Smooth muscle cell (in vitro differentiated cells): ENCODE measurements around the gene SEMA3C. TPM values are rescaled to one million over a fixed set of nuclear protein-coding genes. Genes with fewer than 3 reads are reported as not detected.
A peak's percentile ranks its signal among the peaks of the same experiment; 100 is the strongest.

Source experiments
- DNase-seq: peaks from one replicate; lab custom pipeline; 2025; ENCODE audit not compliant: unreplicated experiment; lab: John Stamatoyannopoulos, UW
- H2AFZ ChIP-seq: fragments of 200-600 bp; sonication (generic); 2 replicates; pipeline ENCODE4 v1.6.0; 2016; ENCODE audit warnings: antibody characterized with exemption, low read depth, mild to moderate bottlenecking
- H3F3A ChIP-seq: fragments of 200-600 bp; sonication (generic); 2 replicates; pipeline ENCODE4 v1.6.0; 2017; ENCODE audit warnings: antibody characterized with exemption, low read depth
- H3K27ac ChIP-seq: fragments of 200-600 bp; sonication (generic); 2 replicates; pipeline ENCODE4 v1.5.1; 2016; ENCODE audit warnings: low read depth, mild to moderate bottlenecking
- H3K27me3 ChIP-seq: fragments of 200-600 bp; sonication (generic); 2 replicates; pipeline ENCODE4 v1.6.1; 2016; ENCODE audit warnings: low read depth, mild to moderate bottlenecking
- H3K36me3 ChIP-seq: fragments of 200-600 bp; sonication (generic); 2 replicates; pipeline ENCODE4 v1.5.1; 2016; ENCODE audit warnings: low read depth
- H3K4me1 ChIP-seq: fragments of 200-600 bp; sonication (generic); 2 replicates; pipeline ENCODE4 v1.5.1; 2016; ENCODE audit warnings: low read depth
- H3K4me2 ChIP-seq: fragments of 200-600 bp; sonication (generic); 2 replicates; pipeline ENCODE4 v1.6.0; 2016; ENCODE audit warnings: mild to moderate bottlenecking
- H3K4me3 ChIP-seq: fragments of 200-600 bp; sonication (generic); 2 replicates; pipeline ENCODE4 v1.5.1; 2016; ENCODE audit warnings: mild to moderate bottlenecking
- H3K79me2 ChIP-seq: fragments of 200-600 bp; sonication (generic); 2 replicates; pipeline ENCODE4 v1.6.0; 2016; ENCODE audit warnings: low read depth, mild to moderate bottlenecking
- H3K9ac ChIP-seq: fragments of 200-600 bp; sonication (generic); 2 replicates; pipeline ENCODE4 v1.6.0; 2016; ENCODE audit warnings: low read depth
- H3K9me3 ChIP-seq: fragments of 200-600 bp; sonication (generic); replicated peaks from 2 replicates; pipeline ENCODE4 v1.5.1; 2016; ENCODE audit warnings: low read depth
- H4K20me1 ChIP-seq: fragments of 200-600 bp; sonication (generic); 2 replicates; pipeline ENCODE4 v1.6.0; 2016; ENCODE audit warnings: low read depth
- WGBS: methylation state at CpG from one replicate; pipeline ENCODE4 v1.1.7; 2016; ENCODE audit warnings: low lambda C conversion rate; 5-methylcytosine and 5-hydroxymethylcytosine counted together
- polyA plus RNA-seq: library from polyadenylated mRNA; unstranded; fragments of >200 nt; fragmentation: Nextera tagmentation; extraction: Ambion mirVana; gene quantifications from 2 replicates; pipeline ENCODE4 v1.2.1, GENCODE V29; 2016
- total RNA-seq: library from RNA; depleted of rRNA; stranded (reverse); fragments of >200 nt; gene quantifications from 2 replicates; pipeline ENCODE4 v1.2.3, GENCODE V29; 2014
- TF ChIP-seq, protein P1 (sequence below): fragments of 200-600 bp; sonication (generic); IDR thresholded peaks from 2 replicates; pipeline ENCODE4 v1.5.1; 2017; ENCODE audit warnings: borderline replicate concordance, mild to moderate bottlenecking, antibody characterized with exemption; ENCODE audit not compliant: insufficient read depth, poor library complexity, severe bottlenecking

SEMA3C gene
- total and polyA plus RNA-seq, 2 experiments from 2014 or later = 20.6 to 295 TPM

DNA sequence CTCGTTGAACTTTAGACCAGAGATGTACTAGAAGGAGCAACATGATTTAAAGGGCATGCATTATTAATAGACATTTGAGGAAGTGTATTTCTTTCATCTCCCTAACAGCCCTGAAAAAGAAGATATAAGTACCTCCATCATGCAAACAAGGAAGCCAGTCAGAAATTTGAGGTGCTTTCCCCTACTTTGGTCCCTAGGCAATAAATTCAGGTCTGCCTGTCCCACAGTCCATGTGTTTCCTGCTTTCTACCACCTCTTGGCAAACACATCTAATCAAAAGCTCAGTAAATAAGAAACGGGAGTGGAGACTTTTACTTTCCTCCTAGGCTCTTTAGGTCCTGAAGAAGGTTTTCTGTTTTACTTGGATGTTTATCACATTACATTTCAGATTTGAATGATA is 5.2 kb upstream of the SEMA3C start:
- Histone ChIP-seq H3K9ac (no peak overlapping the region), H3K4me2 (no peak overlapping the region), H3K36me3 (no peaks in the 10 kb centered on the region), H3K27ac (peak overlapping the region; percentile 68), H3K27me3 (no peaks in the 10 kb centered on the region), H3K79me2 (no peaks in the 10 kb centered on the region), H4K20me1 (no peaks in the 10 kb centered on the region), H3K9me3 (no peaks in the 10 kb centered on the region), H3F3A (no peaks in the 10 kb centered on the region), H2AFZ (no peak overlapping the region), H3K4me1 (peaks cover 2% of the 10 kb centered on the region), H3K4me3 (no peak overlapping the region)
- 86% methylated on average over 2 of the region's 2 CpGs for WGBS
- TF ChIP-seq, protein P1, sequence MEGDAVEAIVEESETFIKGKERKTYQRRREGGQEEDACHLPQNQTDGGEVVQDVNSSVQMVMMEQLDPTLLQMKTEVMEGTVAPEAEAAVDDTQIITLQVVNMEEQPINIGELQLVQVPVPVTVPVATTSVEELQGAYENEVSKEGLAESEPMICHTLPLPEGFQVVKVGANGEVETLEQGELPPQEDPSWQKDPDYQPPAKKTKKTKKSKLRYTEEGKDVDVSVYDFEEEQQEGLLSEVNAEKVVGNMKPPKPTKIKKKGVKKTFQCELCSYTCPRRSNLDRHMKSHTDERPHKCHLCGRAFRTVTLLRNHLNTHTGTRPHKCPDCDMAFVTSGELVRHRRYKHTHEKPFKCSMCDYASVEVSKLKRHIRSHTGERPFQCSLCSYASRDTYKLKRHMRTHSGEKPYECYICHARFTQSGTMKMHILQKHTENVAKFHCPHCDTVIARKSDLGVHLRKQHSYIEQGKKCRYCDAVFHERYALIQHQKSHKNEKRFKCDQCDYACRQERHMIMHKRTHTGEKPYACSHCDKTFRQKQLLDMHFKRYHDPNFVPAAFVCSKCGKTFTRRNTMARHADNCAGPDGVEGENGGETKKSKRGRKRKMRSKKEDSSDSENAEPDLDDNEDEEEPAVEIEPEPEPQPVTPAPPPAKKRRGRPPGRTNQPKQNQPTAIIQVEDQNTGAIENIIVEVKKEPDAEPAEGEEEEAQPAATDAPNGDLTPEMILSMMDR = no peak
- DNase-seq = no peak

GRCh38 chr7:80923211-80923612 is 4.4 kb upstream of the SEMA3C start:
- no peaks in the 10 kb centered on the region for H3F3A ChIP-seq
- TF ChIP-seq, protein P1 = no peak
- peaks cover under 1% of the 10 kb centered on the region for H3K79me2 ChIP-seq
- H3K9ac ChIP-seq = no peak overlapping the region
- H3K27ac ChIP-seq = peak overlapping the region; percentile 68
- no peaks in the 10 kb centered on the region for H3K9me3 ChIP-seq
- no peaks in the 10 kb centered on the region for H4K20me1 ChIP-seq
- H3K4me1 ChIP-seq = peaks cover 2% of the 10 kb centered on the region
- no peak for DNase-seq
- 79% methylated on average over 4 of the region's 4 CpGs for WGBS
- no peak overlapping the region for H3K4me2 ChIP-seq
- no peaks in the 10 kb centered on the region for H3K36me3 ChIP-seq
- no peak overlapping the region for H2AFZ ChIP-seq
- H3K4me3 ChIP-seq = no peak overlapping the region
- H3K27me3 ChIP-seq = no peaks in the 10 kb centered on the region

- Histone ChIP-seq H4K20me1 (no peaks in the 10 kb centered on the region), H3K36me3 (no peaks in the 10 kb centered on the region), H3F3A (no peaks in the 10 kb centered on the region), H3K27me3 (no peaks in the 10 kb centered on the region), H2AFZ (no peak overlapping the region), H3K79me2 (peaks cover 8% of the 10 kb centered on the region), H3K4me2 (no peak overlapping the region), H3K4me3 (no peak overlapping the region), H3K9me3 (no peaks in the 10 kb centered on the region), H3K4me1 (peaks cover 2% of the 10 kb centered on the region), H3K9ac (peak overlapping the region; percentile 3), H3K27ac (peak overlapping the region; percentile 68)
- 78% methylated on average over 5 of the region's 5 CpGs for WGBS
- DNase-seq = no peak
- TF ChIP-seq, protein P1 = no peak
These were observed 3.6 kb upstream of the SEMA3C start for GRCh38 chr7:80922253-80923049.

- Histone ChIP-seq H3K4me1 (peaks cover 2% of the 10 kb centered on the region), H3K36me3 (no peaks in the 10 kb centered on the region), H3K4me3 (no peak overlapping the region), H3K79me2 (peaks cover 17% of the 10 kb centered on the region), H3K27ac (peak overlapping the region; percentile 68), H3K4me2 (no peak overlapping the region), H3F3A (no peaks in the 10 kb centered on the region), H4K20me1 (no peaks in the 10 kb centered on the region), H3K27me3 (no peaks in the 10 kb centered on the region), H3K9ac (no peak overlapping the region), H2AFZ (no peak overlapping the region), H3K9me3 (no peaks in the 10 kb centered on the region)
- TF ChIP-seq, protein P1 = no peak
- DNase-seq = no peak
- WGBS = 29% methylated on average over 3 of the region's 3 CpGs
These were observed 2.3 kb upstream of the SEMA3C start for GRCh38 chr7:80921130-80921529.
